ENCODE measurements around the gene STAC. TPM values are rescaled to one million over a fixed set of nuclear protein-coding genes. Genes with fewer than 3 reads are reported as not detected.

STAC gene
- polyA plus RNA-seq, 3 donors = 9.2 to 13.2 (median 12.0) TPM

GRCh38 chr3:36579746-36580145 is 199.4 kb downstream of the STAC start:
- DNase-seq = no peak

GRCh38 chr3:36580716-36581115 is 200.4 kb downstream of the STAC start:
- DNase-seq = no peak

GRCh38 chr3:36591959-36592358 is 211.7 kb downstream of the STAC start:
- no peak for DNase-seq

- DNase-seq = no peak
These were observed 215.2 kb downstream of the STAC start for GRCh38 chr3:36595511-36595910.

- DNase-seq = no peak
These were observed 216.1 kb downstream of the STAC start for GRCh38 chr3:36596419-36596818.

GRCh38 chr3:36597422-36597821 is 217.1 kb downstream of the STAC start:
- DNase-seq = no peak
